ENCODE data around the gene CNGA3.
"Not testable (repeated sequence)": the region's sequence is repeated elsewhere in the genome, so short reads cannot be mapped to it uniquely, and the experiment has no call there.

CNGA3 gene

GRCh38 chr2:98404556-98405250, 58.4 kb downstream of the CNGA3 start:
- no peak for DNase-seq (ENCODE audit: low spot score)

GRCh38 chr2:98405301-98405700, 59.0 kb downstream of the CNGA3 start:
- DNase-seq (ENCODE audit: low spot score) = no peak

GRCh38 chr2:98408155-98408554, 61.9 kb downstream of the CNGA3 start:
- DNase-seq (ENCODE audit: low spot score) = no peak

GRCh38 chr2:98412751-98413458, 66.6 kb downstream of the CNGA3 start:
- DNase-seq (ENCODE audit: low spot score) = peak; percentile 61

GRCh38 chr2:98414246-98414645, 68.0 kb downstream of the CNGA3 start:
- DNase-seq (ENCODE audit: low spot score) = not testable (repeated sequence)

- DNase-seq (ENCODE audit: low spot score) = not testable (repeated sequence)
Observed at GRCh38 chr2:98415719-98416248, 69.5 kb downstream of the CNGA3 start.

GRCh38 chr2:98416383-98417159, 70.3 kb downstream of the CNGA3 start:
- DNase-seq (ENCODE audit: low spot score) = no peak

GRCh38 chr2:98419544-98419943, 73.3 kb downstream of the CNGA3 start:
- DNase-seq (ENCODE audit: low spot score) = no peak

GRCh38 chr2:98419977-98420725, 73.9 kb downstream of the CNGA3 start:
- no peak for DNase-seq (ENCODE audit: low spot score)

- DNase-seq (ENCODE audit: low spot score) = no peak
Observed at GRCh38 chr2:98422449-98422848, 76.2 kb downstream of the CNGA3 start.

GRCh38 chr2:98426771-98427170, 80.5 kb downstream of the CNGA3 start:
- no peak for DNase-seq (ENCODE audit: low spot score)

GRCh38 chr2:98432145-98432544, 85.9 kb downstream of the CNGA3 start:
- no peak for DNase-seq (ENCODE audit: low spot score)

GRCh38 chr2:98433363-98433964, 87.2 kb downstream of the CNGA3 start:
- DNase-seq (ENCODE audit: low spot score) = no peak

GRCh38 chr2:98434492-98434891, 88.2 kb downstream of the CNGA3 start:
- DNase-seq (ENCODE audit: low spot score) = no peak

- DNase-seq (ENCODE audit: low spot score) = not testable (repeated sequence)
Observed at GRCh38 chr2:98435670-98436069, 89.4 kb downstream of the CNGA3 start.

- no peak for DNase-seq (ENCODE audit: low spot score)
Observed at GRCh38 chr2:98436734-98437133, 90.5 kb downstream of the CNGA3 start.

GRCh38 chr2:98438190-98439133, 92.2 kb downstream of the CNGA3 start:
- no peak for DNase-seq (ENCODE audit: low spot score)

GRCh38 chr2:98441706-98442450, 95.6 kb downstream of the CNGA3 start:
- DNase-seq (ENCODE audit: low spot score) = no peak

- DNase-seq (ENCODE audit: low spot score) = no peak
Observed at GRCh38 chr2:98442488-98442887, 96.2 kb downstream of the CNGA3 start.

Data from GM03348 (cell line).